Measurements from ENCODE around the gene SYCE3.

SYCE3 gene

DNA sequence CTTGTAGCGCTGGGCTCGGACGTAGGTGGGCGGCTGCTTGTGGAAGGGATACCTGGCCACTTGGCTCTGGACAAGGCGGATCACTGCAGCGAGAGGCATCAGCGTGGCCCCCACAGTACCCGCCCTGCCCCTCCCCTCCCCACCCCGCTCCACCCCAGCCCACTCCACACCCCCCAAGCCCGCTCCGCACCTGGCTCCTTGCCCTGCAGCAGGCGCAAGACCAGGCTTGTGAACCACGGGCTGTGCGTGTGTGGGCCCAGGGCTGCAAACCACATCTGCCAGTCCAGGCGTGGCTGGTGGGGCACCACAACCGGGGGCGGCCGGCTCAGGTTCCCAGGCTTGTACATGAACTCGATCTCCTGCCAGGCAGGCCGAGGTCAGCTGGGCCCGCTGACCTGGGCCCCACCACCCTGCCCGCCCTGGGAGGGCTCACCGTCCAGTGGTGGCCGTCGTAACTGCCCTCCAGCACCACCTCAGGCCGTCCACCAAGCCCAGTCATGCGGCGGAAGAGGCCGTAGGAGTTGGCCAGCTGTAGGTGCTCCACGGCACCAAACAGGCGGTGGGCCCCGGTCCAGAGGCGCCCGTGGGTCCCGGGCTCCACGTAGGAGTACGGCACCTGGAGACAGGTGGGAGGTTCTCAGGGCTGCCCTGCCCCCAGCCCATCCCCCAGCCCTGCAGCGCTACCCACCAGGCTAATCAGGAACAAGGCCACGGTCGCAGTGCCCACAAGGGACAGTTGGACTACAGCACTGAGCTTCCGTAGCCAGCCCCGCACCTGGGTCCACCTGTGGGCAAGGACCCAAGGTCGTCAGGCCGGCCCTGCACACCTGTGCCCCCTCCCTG lies 58.1 kb downstream of the SYCE3 start:
- peaks cover 8% of the 10 kb centered on the region for H3K4me1 ChIP-seq (ENCODE audit: insufficient read depth, insufficient read length)
- TF ChIP-seq SUZ12 (IDR thresholded peaks at IDR 0.05; ENCODE audit: extremely low read depth, insufficient read depth, insufficient read length) (no peak), ZNF274 (IDR thresholded peaks at IDR 0.05; ENCODE audit: low read depth, low read length) (no peak), YY1 (IDR thresholded peaks at IDR 0.05; ENCODE audit: insufficient read depth, insufficient read length) (no peak)
- no peaks in the 10 kb centered on the region for H3K9me3 ChIP-seq (ENCODE audit: insufficient read depth, low read length)
- DNase-seq (ENCODE audit: low read depth, low spot score) = no peak
- no peaks in the 10 kb centered on the region for H3K27me3 ChIP-seq (ENCODE audit: insufficient read depth, insufficient read length)
- H3K36me3 ChIP-seq (ENCODE audit: insufficient read depth, insufficient read length, low read length) = peaks cover 40% of the 10 kb centered on the region
- no peak overlapping the region for H3K4me3 ChIP-seq (ENCODE audit: insufficient read length, low read depth)
- H3K9ac ChIP-seq (ENCODE audit: insufficient read length, low read depth) = no peak overlapping the region

DNA sequence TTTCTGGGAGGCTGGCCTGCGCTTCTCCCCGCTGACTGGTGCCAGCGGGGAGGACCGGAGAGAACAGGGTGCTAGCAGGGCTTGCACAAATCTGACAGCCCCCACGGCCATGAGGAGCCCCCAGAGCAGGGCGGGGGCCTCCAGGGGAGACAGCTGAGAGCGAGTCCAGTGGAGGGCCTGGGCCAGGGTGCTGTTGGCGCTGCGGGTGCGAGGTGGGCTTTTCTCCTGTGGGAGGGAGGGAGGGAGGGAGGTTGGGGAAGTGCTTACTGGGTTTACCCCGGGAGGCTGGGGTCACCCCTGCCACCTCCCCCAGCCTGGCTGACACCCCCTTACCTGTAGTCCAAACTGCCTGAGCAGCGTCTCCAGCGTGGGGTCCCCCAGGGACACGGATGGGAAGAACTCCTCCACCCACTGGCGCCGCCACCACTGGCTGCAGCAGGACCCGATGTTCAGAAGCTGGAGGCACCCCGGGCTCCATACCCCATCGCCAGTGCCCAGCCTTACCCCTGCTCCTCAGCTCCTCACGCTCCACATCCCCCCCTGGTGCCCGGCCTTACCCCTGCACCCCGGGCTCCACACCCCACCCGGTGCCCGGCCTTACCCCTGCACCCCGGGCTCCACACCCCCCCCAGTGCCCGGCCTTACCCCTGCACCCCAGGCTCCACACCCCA lies 59.1 kb downstream of the SYCE3 start:
- Histone ChIP-seq H3K9ac (ENCODE audit: insufficient read length, low read depth) (no peak overlapping the region), H3K36me3 (ENCODE audit: insufficient read depth, insufficient read length, low read length) (peaks cover 40% of the 10 kb centered on the region), H3K27me3 (ENCODE audit: insufficient read depth, insufficient read length) (no peaks in the 10 kb centered on the region), H3K4me1 (ENCODE audit: insufficient read depth, insufficient read length) (peaks cover 8% of the 10 kb centered on the region), H3K4me3 (ENCODE audit: insufficient read length, low read depth) (no peak overlapping the region), H3K9me3 (ENCODE audit: insufficient read depth, low read length) (no peaks in the 10 kb centered on the region)
- no peak for DNase-seq (ENCODE audit: low read depth, low spot score)
- no peak for TF ChIP-seq YY1 (IDR thresholded peaks at IDR 0.05; ENCODE audit: insufficient read depth, insufficient read length)
- TF ChIP-seq ZNF274 (IDR thresholded peaks at IDR 0.05; ENCODE audit: low read depth, low read length) = no peak
- TF ChIP-seq SUZ12 (IDR thresholded peaks at IDR 0.05; ENCODE audit: extremely low read depth, insufficient read depth, insufficient read length) = no peak

DNA sequence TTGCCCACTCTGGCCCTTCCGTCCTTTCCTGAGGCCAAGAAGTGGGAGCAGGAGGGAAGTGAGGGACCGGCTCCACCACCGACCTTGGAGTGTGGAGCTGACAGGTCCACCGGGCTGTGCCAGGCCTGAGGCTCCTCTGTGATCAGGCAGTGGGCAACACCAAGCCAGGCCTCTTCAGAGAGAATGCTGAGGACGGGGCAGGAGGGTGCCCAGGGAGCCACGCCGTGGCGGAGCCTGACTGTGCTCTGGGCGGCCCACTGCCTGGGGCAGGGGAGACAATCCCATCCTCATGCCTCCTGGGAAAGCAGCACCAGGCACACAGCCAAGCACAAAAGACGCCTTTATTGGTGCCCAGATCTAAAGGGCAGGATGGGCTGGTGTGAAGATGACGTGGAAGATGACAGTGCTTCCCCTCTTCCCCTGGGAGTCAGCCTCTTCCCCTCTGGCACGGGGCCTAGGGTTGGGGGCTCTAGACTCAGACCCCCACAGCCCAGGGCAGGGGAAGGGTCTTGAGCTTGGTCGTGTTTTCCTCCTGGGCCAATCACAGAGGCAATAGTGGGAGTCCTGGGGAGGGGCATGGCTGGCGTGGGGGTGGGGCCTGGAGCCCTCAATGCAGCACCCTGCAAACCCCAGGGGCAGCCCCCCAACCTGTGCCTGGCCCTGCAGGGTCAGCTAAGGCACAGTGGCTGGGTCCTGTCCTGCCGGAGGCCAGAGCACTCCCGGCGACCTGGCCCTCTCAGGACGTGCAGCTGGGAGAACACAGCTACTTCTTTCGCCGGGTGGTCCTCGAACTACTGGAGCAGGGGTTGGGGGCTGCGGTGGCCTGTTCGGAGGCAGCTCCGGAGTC lies 59.9 kb downstream of the SYCE3 start:
- Histone ChIP-seq H3K9ac (ENCODE audit: insufficient read length, low read depth) (no peak overlapping the region), H3K4me1 (ENCODE audit: insufficient read depth, insufficient read length) (peaks cover 8% of the 10 kb centered on the region), H3K27me3 (ENCODE audit: insufficient read depth, insufficient read length) (no peaks in the 10 kb centered on the region), H3K4me3 (ENCODE audit: insufficient read length, low read depth) (no peak overlapping the region), H3K36me3 (ENCODE audit: insufficient read depth, insufficient read length, low read length) (peaks cover 40% of the 10 kb centered on the region), H3K9me3 (ENCODE audit: insufficient read depth, low read length) (no peaks in the 10 kb centered on the region)
- no peak for TF ChIP-seq ZNF274 (IDR thresholded peaks at IDR 0.05; ENCODE audit: low read depth, low read length)
- no peak for TF ChIP-seq SUZ12 (IDR thresholded peaks at IDR 0.05; ENCODE audit: extremely low read depth, insufficient read depth, insufficient read length)
- no peak for TF ChIP-seq YY1 (IDR thresholded peaks at IDR 0.05; ENCODE audit: insufficient read depth, insufficient read length)
- no peak for DNase-seq (ENCODE audit: low read depth, low spot score)

DNA sequence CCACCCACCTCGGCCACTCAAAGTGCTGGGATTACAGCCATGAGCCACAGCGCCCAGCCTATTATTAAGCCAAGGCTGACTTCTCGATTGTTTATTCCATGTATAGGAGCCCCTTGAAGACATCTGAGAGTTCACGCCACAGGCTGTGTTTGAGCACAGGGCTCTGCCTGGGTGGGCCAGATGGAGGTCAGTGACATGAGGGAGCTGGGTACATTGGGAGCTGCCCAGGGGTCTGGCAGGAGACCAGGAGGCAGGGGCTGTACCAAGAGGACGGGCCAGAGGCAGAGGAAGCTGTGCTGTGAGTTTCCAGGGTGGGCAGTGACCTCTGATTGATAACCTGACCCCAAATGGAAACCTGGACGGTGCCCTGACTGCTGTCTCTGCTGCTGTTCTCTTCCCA lies 60.6 kb downstream of the SYCE3 start:
- TF ChIP-seq ZNF274 (IDR thresholded peaks at IDR 0.05; ENCODE audit: low read depth, low read length) (no peak), YY1 (IDR thresholded peaks at IDR 0.05; ENCODE audit: insufficient read depth, insufficient read length) (no peak), SUZ12 (IDR thresholded peaks at IDR 0.05; ENCODE audit: extremely low read depth, insufficient read depth, insufficient read length) (no peak)
- H3K4me3 ChIP-seq (ENCODE audit: insufficient read length, low read depth) = no peak overlapping the region
- H3K9me3 ChIP-seq (ENCODE audit: insufficient read depth, low read length) = no peaks in the 10 kb centered on the region
- peaks cover 8% of the 10 kb centered on the region for H3K4me1 ChIP-seq (ENCODE audit: insufficient read depth, insufficient read length)
- no peak overlapping the region for H3K9ac ChIP-seq (ENCODE audit: insufficient read length, low read depth)
- DNase-seq (ENCODE audit: low read depth, low spot score) = no peak
- H3K36me3 ChIP-seq (ENCODE audit: insufficient read depth, insufficient read length, low read length) = peaks cover 40% of the 10 kb centered on the region
- H3K27me3 ChIP-seq (ENCODE audit: insufficient read depth, insufficient read length) = no peaks in the 10 kb centered on the region

Measured in NT2/D1 (cell line).